GM12891 (cell line): ENCODE data around the gene EML3.
A peak's percentile ranks its signal among the peaks of the same experiment; 100 is the strongest.

ENCODE experiments used
- DNase-seq: peaks from one replicate; pipeline ENCODE4 v3.0.0; 2011; ENCODE audit warnings: low spot score; ENCODE audit not compliant: insufficient read length
- FAIRE-seq: peaks from 2 replicates; lab custom pipeline; 2011; peaks lifted over from hg19 to GRCh38; lab: Jason Lieb, UNC
- PAX5 ChIP-seq: IDR thresholded peaks from 2 replicates; pipeline ENCODE4 v1.6.1; 2011; ENCODE audit warnings: low read length, moderate library complexity, mild to moderate bottlenecking; ENCODE audit not compliant: insufficient read depth, severe bottlenecking
- POLR2A ChIP-seq: IDR thresholded peaks from 2 replicates; pipeline ENCODE4 v1.6.1; 2011; ENCODE audit warnings: low read depth, low read length, control low read depth
- POLR2AphosphoS5 ChIP-seq: IDR thresholded peaks from 2 replicates; pipeline ENCODE4 v1.6.1; 2011; ENCODE audit warnings: low read depth, low read length, control low read depth
- POU2F2 ChIP-seq: IDR thresholded peaks from 2 replicates; pipeline ENCODE4 v1.6.1; 2011; ENCODE audit warnings: low read depth, mild to moderate bottlenecking, control low read depth, low read length, moderate library complexity
- SPI1 ChIP-seq: IDR thresholded peaks from 2 replicates; pipeline ENCODE4 v1.6.1; 2011; ENCODE audit warnings: low read depth, low read length, control low read depth
- TAF1 ChIP-seq: IDR thresholded peaks from 2 replicates; pipeline ENCODE4 v1.6.1; 2011; ENCODE audit warnings: low read depth, low read length, control low read depth

Gene EML3

DNA sequence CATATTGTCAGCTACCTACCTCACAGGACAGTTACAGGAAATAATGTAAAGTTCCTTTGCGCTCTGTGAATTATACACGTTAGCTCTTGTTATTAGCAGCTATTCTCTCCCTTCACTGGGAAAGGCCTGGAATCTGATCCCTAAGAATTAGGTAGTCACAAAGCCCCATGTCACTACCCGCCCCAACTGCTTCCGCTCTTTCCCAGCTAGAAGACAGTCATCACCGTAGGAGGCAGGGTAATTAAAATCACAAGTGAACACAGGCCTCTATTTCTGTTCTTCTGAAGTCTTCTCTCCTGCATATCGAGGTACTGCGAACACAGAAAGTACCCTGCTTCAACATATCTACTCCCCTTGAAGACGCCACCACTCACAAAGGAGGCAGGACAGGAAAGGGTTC is 53.4 kb downstream of the EML3 start:
- FAIRE-seq, result no peak
- TF ChIP-seq POU2F2, result no peak
- TF ChIP-seq SPI1, result no peak
- TF ChIP-seq TAF1, result no peak
- no peak for TF ChIP-seq POLR2A
- no peak for TF ChIP-seq PAX5
- TF ChIP-seq POLR2AphosphoS5, result no peak

GRCh38 chr11:62558669-62559068 is 53.9 kb downstream of the EML3 start:
- FAIRE-seq (no peak), DNase-seq (no peak)
- peak; percentile 34; the same call in 1 of the 2 replicates for TF ChIP-seq POLR2A
- TF ChIP-seq POU2F2, result no peak

More for the DNA sequence above, 53.4 kb downstream of the EML3 start:
- no peak for DNase-seq

DNA sequence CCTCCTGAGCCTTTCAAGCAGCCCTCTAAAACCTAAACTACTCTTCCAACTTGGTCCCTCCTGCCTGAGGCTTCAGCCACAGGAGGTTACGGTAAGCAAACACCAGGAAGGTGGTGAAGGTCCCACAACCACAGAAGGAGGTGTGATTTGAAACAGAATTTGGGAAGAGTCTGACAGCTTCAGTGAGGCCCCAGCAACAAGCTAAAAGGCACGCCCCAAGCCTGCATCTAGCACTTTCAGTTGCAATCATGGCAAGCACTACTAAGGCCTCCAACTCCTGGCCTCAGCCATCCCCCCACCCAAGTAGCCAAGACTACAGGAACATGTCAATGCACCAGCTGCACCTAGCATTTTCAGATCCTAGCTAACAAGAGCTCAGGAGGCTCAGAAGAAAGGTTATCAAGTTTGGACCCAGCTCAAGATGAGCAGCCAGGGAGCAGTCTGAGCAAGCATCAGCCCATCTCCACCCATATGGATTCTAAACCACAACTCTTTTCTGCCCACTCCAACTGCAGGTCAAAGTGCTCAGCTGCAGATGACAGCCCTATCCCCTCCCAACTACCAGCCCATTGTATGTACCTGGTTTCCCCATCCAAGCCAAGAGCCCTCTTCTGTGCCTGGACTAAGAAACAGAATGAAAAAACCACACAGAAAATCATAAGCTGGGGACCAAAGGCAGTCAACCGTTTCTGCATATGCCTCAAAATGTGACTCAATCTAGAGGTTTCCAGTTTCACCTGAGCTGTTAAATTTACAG is 55.5 kb downstream of the EML3 start:
- FAIRE-seq (no peak), DNase-seq (no peak)
- TF ChIP-seq SPI1, result no peak
- peak; percentile 48 for TF ChIP-seq PAX5

- no peak for DNase-seq
- FAIRE-seq, result peak; percentile 93
Observed at GRCh38 chr11:62556108-62556874, 56.3 kb downstream of the EML3 start.

DNA sequence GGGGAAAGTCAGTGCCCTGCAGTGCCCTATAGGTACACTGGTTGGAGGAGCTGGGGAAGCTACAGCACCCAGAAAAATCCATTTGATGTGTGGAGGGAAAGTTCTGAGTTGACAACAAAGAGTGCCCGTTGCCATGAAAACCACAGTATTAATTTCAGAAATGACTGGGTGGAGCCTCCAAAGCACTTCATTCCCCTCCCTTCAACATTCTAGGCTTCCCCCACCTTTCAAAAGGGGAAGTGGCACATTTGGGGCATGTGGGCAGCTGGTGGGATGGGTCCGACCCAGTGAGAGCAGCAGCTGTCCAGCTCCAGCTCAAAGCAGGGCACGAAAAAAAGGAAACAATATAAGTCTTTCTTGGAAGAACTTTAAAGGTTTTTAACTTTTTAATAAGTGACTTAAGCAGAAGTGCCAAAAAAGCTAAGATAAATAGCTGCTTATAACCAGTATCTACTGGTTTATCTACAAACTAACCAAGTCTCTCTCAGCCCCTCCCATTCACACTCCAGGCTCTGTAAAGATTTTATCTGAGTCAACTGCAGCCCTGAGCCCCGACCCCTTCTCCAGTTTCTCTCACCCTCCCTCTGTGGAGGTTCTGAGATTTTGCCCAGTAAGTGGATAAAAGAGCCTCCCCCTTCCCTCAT is 57.0 kb downstream of the EML3 start:
- peak; percentile 82 for FAIRE-seq

More at GRCh38 chr11:62556108-62556874, 56.3 kb downstream of the EML3 start:
- TF ChIP-seq POLR2AphosphoS5 (0 out of 2 replicates have a peak, but pooled peaks have one; percentile 16), PAX5 (no peak), TAF1 (no peak)

DNA sequence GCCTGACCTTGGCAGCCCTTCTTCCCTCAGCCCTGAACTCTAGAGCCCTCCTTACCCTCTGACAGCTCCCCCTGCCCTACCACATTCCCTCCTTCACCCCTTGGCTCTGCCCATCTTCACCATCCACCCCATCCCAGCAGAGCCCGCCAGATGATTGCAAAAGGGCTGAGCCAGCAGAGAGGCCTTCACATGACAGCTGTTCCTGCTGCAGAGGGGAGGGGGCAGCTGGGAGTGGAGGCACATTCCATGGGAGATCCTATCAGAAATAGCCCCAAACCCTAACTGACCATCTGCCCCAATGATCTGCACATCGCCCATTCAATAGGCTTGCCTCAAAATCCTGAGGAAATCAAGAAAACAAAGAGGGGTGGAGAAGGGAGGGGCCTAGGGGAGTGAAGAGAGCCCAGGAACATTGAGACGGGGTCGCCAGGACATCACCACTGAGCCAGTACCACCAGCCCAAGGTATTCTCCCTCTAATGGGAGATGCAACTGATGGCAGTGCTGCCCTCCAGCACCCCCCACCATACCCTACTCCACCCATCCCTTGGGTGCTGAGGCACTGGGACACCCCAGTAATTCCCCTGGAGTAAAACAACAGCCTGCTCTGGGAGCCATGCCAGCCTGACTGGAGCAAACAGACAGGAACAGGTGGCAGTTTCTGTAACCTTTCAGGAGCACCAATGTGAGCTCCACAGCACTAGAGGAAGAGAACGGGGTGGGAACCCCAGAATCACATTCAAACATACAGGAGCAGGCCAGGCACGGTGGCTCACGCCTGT is 58.0 kb downstream of the EML3 start:
- TF ChIP-seq SPI1 (no peak), PAX5 (no peak), TAF1 (no peak), POLR2AphosphoS5 (no peak), POLR2A (no peak), POU2F2 (no peak)
- no peak for FAIRE-seq

More for the DNA sequence above, 57.0 kb downstream of the EML3 start:
- no peak for TF ChIP-seq POLR2A
- peak; percentile 100 for TF ChIP-seq SPI1
- TF ChIP-seq PAX5, result no peak
- TF ChIP-seq POLR2AphosphoS5, result no peak
- TF ChIP-seq POU2F2, result 0 out of 2 replicates have a peak, but pooled peaks have one; percentile 33
- no peak for TF ChIP-seq TAF1
- DNase-seq, result no peak

DNA sequence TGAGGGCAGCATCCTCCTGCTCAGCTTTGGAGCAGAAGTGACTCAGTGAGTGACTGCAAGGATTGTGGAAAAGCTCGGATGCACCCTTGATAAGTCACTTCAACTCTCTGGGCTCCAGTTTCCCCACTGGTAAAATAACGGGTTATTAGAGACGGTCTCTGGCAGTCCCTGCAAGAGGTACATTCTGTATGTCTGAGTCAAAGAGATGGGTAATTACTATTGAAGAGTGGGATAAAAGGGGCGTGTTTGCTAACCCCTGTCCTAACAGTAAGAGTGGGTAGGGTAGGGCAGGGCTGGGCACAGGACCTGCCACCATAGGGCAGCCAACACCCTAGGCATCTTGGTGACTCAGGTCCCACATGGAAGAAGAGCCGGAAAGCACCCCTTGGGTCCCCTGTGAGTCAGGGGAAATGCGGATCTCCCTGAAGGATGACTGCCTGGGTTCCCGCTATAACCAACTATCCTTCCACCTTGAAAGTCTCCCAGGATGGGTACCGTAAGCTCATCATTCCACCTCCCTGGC is 58.7 kb downstream of the EML3 start:
- DNase-seq (no peak), FAIRE-seq (no peak)
- TF ChIP-seq SPI1 (no peak), TAF1 (no peak), PAX5 (no peak), POLR2A (no peak), POLR2AphosphoS5 (no peak), POU2F2 (no peak)

More for the DNA sequence above, 58.0 kb downstream of the EML3 start:
- DNase-seq, result no peak

DNA sequence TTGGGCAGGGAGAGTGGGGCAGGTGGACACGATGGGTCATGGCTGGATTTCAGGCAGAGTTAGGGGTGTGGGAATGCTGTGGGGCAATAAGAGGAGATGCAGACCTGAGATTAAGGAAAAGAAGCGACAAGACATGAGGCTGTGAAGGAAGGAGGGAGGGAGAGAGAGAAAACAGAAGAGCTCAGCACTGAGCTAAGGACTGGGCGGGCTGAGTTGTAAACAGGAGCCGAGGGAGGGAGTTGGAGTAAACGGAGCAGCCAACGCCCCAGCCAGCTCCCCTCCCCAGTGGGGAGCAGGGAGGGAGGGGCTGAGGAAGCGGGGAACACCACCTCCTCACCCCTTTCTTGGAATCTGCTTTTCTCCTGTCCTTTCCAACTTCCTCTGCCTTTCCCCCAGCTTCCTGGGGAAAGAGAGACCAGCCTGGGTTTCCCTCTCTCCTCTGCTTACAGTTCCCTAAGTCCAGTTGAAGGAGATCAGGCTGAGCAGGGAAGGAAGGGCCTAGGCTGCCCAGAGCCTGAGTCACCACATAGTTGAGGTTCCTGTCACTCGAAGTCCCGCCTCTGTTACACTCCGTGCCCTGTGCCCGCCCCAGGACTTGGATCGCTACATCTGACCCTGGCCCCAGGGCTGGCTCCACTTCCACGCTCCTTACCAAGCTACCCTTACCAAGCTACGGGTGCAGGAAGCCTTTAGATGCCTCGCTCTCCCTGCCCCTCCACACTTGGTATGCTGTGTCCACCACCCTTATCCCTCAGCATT is 59.3 kb downstream of the EML3 start:
- no peak for TF ChIP-seq TAF1
- TF ChIP-seq POU2F2, result no peak
- TF ChIP-seq SPI1, result no peak
- no peak for TF ChIP-seq PAX5
- no peak for TF ChIP-seq POLR2A
- no peak for TF ChIP-seq POLR2AphosphoS5
- no peak for DNase-seq
- FAIRE-seq, result no peak

DNA sequence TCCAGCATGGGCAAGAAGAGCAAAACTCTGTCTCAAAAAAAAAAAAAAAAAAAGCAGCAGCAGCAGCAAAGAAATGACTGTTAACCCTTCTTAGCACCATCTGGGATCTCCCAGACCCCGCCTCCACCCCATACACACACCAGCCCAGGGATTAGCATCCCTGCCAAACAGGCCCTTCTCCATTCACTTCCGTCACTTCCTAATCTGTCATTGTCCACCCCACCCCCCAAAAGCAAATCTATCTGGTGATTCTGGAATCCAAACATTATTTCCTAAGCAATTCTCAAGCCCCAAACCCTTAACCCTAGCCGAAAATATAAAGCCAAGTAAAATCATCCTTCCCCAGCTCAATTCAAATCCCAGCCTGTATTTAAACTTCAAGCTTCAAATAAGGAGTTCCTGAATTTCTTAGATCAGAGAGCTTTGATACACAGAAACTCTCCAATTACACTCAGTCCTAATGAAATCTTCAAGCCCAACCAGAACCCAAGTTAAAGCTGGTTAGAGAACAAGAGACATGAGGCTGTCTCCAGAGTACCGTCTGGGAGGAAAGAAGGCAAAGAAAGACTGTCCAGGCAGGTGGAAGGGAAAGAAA is 60.0 kb downstream of the EML3 start:
- no peak for TF ChIP-seq TAF1
- TF ChIP-seq POLR2AphosphoS5, result no peak
- no peak for TF ChIP-seq POLR2A
- no peak for TF ChIP-seq SPI1
- TF ChIP-seq POU2F2, result no peak
- TF ChIP-seq PAX5, result no peak
- FAIRE-seq (no peak), DNase-seq (no peak)
